ENCODE data around the gene TMEM132E.

Gene TMEM132E

GRCh38 chr17:34634551-34635160, 55.3 kb downstream of the TMEM132E start:
- DNase-seq (ENCODE audit: low spot score), result no peak

GRCh38 chr17:34635876-34636275, 56.5 kb downstream of the TMEM132E start:
- no peak for DNase-seq (ENCODE audit: low spot score)

GRCh38 chr17:34637041-34637547, 57.7 kb downstream of the TMEM132E start:
- DNase-seq (ENCODE audit: low spot score), result no peak

- peak; percentile 81 for DNase-seq (ENCODE audit: low spot score)
These were observed 58.5 kb downstream of the TMEM132E start for GRCh38 chr17:34637548-34638525.

- DNase-seq (ENCODE audit: low spot score), result no peak
These were observed 59.3 kb downstream of the TMEM132E start for GRCh38 chr17:34638526-34639260.

GRCh38 chr17:34639706-34640425, 60.5 kb downstream of the TMEM132E start:
- no peak for DNase-seq (ENCODE audit: low spot score)

- DNase-seq (ENCODE audit: low spot score), result no peak
These were observed 62.0 kb downstream of the TMEM132E start for GRCh38 chr17:34641368-34641767.

- no peak for DNase-seq (ENCODE audit: low spot score)
These were observed 65.7 kb downstream of the TMEM132E start for GRCh38 chr17:34644941-34645550.

- DNase-seq (ENCODE audit: low spot score), result no peak
These were observed 66.2 kb downstream of the TMEM132E start for GRCh38 chr17:34645594-34645993.

GRCh38 chr17:34647511-34647910, 68.1 kb downstream of the TMEM132E start:
- no peak for DNase-seq (ENCODE audit: low spot score)

GRCh38 chr17:34650051-34650750, 70.8 kb downstream of the TMEM132E start:
- DNase-seq (ENCODE audit: low spot score), result no peak

GRCh38 chr17:34651402-34651811, 72.0 kb downstream of the TMEM132E start:
- no peak for DNase-seq (ENCODE audit: low spot score)

- DNase-seq (ENCODE audit: low spot score), result no peak
These were observed 72.7 kb downstream of the TMEM132E start for GRCh38 chr17:34652021-34652555.

GRCh38 chr17:34653511-34653910, 74.1 kb downstream of the TMEM132E start:
- DNase-seq (ENCODE audit: low spot score), result no peak

- no peak for DNase-seq (ENCODE audit: low spot score)
These were observed 75.0 kb downstream of the TMEM132E start for GRCh38 chr17:34654276-34654880.

GRCh38 chr17:34654881-34655276, 75.5 kb downstream of the TMEM132E start:
- no peak for DNase-seq (ENCODE audit: low spot score)

GRCh38 chr17:34656801-34657200, 77.4 kb downstream of the TMEM132E start:
- no peak for DNase-seq (ENCODE audit: low spot score)

- DNase-seq (ENCODE audit: low spot score), result no peak
These were observed 79.6 kb downstream of the TMEM132E start for GRCh38 chr17:34658811-34659560.

- DNase-seq (ENCODE audit: low spot score), result no peak
These were observed 84.3 kb downstream of the TMEM132E start for GRCh38 chr17:34663714-34664113.
